GM19240 (cell line): Measurements from ENCODE around the gene NFATC1.

Experiments
- DNase-seq: peaks from one replicate; pipeline ENCODE4 v3.0.0; 2011; ENCODE audit warnings: low spot score; ENCODE audit not compliant: insufficient read length

Gene NFATC1

DNA sequence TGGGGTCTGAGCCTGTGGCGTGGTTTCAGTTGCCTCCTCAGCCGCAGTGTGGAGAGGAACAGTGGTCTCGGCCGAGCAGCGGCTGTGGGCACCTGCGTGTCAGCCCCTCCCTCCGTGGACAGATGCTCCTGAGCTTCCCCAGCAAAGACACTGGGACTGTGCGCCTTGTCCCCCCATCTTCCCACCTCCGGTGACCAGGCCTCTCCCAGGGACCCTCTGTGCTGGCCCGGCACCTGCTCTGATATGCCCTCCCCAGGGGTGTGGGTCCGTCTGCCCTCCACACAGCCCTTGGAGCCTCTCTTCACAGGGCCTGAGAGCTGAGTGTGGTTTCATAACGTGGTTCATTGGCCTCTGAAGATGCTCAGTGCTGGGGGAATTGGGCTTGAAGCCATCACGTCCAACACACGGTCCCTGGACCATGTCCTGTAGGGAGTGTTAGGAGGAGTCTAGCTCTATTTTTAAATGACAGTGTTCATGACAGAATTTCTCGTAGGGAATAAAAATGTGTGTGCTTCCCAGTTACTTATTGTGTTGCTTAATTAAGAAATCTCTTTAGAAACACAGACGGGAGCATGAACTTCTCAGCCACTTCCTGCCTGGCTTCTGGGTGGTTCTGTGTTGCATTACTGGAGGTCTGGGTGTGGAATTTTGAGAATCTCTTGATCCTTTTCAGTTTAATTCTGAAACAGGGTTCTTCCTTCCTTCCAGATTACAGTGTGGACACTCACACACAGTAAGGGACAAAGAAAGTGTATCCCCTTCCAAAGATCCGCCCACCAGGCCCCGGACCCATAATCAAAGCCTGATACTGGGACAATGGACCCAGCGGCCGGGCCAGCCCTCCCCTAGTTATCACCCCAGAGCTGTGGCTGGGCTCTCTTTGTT, 110.7 kb downstream of the NFATC1 start:
- DNase-seq: no peak

DNA sequence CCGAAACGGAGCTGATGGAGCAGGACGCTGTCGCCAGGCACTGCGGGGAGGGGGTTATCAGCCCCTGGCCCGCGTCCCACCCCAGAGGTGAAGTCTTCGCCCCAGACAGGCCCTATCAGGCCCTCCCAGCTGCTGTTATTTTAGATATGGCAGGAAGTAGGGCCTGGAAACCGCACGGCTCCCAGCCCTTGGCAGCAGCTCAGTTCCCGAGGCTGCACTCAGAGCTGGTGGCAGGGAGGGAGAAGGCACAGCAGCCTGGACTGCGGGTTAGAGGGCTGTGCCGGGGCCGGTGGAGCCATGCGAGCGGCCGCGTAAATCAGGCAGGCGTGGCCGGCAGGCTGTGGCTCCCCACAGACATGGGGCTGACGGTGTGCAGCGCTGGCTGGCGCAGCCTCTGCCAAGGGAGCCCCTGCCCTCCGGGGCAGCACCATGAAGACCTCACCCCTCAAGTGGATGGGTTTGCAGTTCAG, 111.4 kb downstream of the NFATC1 start:
- DNase-seq: no peak

DNA sequence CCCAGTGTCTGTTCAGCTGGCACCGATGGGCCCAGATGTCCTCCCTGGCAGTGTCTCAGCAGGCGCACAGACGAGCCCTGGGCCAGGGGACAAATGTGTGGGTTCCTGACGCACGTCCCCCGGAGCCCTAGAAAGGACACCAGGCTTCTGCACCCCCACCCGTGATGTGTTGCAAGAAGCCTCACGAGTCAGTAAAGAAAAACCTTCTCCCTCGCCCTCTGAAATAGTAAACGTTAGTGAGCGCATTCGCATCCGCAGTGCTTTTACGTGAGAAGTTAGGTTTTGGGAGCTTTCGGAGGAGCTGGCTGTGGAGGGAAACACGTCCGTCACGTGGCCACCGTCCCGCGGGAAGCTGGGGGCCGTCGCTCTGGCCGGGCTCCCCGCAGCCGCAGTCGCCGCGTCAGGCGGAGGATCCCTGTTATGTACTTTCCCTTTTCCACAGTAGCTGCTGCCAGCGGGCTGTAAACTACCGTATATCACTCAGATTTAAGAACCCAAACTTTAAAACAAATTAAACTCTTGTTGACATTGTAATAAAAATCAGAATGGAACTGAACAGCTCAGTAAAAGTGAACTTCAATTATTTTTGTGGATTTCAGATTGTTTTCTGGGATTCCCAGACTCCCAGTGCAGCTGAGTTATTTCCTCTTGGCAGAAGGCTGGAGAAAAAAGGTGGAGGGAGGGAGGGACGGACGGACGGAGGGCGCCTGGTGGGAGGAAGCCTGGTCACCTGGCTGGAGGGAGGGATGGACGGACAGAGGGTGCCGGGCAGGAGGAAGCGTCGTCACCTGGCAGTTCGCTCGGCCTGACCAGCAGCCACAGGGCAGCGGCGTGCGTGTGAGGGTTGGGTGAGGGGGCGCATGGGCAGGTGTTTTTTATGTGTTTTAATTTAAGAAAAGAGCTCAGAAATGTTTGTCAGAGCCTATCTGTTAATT, 112.1 kb downstream of the NFATC1 start:
- no peak for DNase-seq

DNA sequence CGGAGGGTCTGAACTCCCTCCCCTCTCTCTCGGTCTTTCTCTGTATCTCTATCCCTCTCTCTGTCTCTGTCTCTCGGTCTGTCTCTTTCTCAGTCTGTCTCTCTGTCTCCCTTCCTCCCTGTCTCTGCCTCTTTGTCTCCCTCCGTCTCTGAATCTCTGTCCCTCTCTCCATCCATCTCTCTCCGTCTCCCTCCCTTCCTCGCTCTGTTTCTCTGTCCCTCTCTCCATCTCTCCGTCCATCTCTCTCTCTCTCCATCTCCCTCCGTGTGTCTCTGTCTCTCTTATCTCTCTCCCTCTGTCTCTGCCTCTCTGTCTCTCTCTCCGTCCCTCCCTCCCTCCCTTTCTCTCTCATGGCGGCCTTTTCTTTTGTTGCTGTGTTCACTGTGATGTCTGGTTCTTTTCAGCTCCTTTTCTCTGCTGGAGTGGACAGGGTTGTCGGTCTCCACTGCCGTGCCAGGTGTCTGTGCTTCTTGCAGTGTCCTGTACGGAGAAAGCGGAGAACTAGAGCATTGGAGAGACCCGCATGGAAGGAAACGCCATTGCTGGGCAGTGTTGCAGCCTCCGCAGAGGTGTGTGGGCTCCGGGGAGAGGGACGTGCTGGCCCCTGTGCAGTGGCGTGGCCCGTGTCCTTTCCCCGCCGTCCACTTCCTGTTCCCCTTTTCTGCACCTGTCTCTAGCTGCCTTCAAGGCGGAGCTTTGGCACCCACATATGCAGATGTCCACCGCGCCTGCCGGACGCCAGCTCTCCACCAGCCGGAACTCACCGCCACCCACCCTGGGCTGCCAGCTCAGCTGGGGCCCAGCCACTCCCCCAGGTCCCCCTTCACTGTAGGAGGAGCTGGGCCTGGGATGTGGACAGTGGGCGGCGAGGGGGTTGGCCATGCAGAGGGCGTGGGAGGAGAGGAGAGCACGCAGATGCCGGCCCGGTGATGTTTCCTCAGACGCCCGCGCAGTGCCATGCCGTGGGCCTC, 113.1 kb downstream of the NFATC1 start:
- no peak for DNase-seq

DNA sequence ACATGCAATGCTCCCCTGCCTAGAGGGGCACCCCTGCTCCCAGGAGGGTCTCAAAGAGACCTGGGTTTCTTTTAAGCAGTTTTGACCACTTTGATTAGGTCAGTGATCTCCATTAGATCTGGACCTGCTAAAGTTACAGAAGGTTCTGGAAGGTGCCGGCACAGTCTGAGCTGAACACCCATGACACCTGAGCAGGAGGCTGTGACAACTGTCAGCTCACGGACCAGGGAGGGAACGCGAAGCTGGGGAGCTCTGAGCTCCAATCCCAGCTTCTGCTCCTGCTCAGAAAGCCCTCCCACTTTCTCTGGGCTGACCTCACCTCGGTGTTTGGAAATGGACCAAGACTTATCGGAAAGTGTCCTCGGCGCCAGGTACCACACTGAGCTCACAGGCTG, 113.8 kb downstream of the NFATC1 start:
- DNase-seq: no peak

DNA sequence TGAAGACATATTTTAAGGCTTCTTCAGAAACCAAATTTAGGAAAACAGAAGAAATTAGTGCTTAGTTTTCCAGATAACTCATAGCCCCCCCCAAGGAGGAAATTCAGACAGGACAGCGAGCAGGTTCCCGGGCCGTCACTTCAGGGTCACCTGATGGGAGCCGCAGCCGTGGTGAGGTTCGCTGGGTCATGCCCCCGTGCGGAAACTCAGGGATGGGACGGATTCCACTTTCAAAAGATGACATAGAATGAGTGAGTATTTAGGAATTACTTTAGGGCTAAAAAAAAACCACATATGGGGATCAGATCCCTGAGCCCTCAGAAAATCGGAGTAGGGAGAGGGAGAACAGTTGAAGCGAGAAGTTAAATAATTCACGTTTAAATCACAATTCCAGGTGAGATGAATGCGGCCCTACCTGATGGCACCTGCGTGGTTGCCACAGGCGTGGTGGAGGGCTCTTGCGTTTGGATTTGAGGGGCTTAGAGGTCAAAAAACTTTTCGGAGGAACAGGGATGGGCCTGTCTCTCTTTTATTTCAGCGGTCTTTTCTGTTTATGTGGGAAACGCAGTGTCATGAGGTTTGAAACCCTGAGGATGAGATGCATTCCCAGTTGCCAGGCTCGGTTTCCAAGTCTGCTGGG, 114.4 kb downstream of the NFATC1 start:
- DNase-seq: no peak

DNA sequence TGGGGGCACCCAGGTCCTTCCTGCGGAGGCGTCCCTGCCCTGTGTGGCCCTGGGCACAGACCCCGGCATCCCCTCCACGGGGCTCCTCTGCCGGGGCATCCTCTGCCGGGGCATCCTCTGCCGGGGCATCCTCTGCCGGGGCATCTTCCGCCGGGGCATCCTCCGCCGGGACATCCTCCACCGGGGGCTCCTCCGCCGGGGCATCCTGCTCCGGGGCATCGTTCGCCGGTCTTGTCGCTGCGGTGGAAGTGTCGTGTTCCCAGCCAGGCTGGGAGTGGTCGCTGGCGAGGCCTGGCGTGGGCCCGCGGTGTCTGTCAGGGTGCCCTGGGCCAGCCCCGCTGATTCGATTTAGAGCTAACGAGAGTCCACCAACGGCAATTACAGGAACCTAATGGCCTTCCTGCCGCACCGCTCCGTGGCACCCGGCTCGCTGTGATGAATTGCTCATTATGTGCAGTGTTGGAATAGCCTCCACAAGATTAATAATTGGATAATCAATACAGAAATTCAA, 115.1 kb downstream of the NFATC1 start:
- no peak for DNase-seq

DNA sequence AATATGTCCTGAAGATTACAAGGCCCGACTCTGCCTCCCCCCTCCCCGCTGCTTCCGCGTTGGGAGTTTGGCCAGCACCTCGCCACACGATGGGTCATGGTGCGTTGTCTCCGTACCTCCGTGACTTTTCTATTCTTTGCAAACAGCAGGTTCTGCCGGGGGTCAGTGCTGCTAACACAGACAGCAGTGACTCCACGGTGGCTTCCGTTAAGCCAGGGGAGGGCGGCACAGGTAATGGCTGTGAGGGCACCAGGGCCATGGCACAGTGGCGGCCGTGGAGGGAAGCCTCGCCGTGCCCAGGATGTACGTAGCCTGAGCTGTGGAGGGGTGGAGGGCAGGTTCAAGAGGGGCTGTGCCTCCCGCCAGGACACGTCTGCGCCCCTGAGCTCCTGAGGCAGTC, 115.5 kb downstream of the NFATC1 start:
- no peak for DNase-seq

DNA sequence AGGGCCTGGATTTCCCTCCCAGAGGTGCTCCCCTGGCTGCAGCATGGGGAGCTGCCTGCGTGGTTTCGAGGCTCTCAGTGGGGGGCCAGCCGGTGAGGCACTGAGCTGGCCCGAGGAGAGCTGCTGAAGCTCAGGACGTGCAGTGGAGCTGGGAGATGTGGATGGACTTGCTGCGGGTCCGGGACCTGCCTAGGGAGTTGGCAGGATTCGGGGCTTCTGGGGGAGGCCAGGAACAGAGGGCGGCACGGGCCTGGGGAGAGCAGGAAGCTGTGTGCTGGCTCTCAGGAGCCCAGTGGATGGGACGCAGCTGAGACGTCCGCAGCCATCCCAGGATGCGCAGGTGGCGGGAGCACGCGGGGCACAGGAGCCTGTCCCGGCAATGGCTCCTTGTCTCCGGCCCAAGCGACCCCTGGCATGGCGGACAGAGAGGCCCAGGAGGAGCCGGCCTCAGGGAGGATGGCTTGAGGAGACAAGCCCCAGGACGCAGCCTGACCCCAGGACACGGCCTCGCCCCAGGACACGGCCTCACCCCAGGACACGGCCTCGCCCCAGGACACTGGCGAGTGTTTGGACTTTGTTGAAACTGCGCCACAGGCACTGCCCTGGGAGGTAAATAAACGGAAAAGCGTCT, 116.1 kb downstream of the NFATC1 start:
- no peak for DNase-seq

DNA sequence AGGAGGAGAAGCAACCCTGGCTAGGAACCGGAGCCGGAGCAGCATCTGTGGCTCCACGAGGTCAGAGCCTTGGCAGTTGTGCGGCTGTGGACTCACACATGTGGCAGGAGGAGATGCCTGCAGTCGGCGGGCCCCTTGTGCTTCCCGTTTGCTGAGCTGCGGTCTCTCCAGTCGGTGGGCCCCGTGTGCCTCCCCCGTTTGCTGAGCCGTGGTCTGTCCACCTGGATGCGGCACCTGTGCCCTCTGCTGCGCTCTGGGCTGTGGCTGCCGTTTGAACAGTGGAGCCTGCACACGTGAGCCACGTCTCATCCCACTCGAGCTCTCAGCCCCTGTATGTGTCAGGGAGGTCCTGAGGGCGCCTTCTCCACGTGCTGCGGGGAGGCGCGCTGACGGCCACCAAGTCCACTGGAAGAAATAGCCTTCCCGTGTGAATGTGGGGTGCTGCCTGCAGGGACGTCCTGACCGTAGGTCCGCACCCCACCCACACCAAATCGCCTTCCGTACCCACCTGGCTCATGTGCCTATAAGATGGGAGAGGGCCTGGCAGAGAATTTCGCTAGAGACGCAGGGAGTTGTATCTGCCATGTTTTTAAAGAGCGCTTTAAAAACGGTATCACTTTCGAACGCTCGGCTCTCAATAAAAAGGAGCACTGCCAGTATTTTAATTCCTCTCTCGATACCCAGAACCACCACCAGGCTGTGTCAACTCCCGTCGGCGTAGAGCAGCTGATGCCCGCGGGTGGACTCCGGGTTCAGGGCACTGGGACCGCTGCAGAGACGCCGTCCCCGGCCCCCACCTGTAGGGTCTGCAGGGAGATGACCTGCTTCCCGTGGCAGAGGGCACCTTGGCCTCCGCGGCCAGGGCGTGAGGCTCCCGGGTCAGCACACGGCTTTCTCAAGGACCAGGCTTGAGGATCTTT, 117.0 kb downstream of the NFATC1 start:
- no peak for DNase-seq

DNA sequence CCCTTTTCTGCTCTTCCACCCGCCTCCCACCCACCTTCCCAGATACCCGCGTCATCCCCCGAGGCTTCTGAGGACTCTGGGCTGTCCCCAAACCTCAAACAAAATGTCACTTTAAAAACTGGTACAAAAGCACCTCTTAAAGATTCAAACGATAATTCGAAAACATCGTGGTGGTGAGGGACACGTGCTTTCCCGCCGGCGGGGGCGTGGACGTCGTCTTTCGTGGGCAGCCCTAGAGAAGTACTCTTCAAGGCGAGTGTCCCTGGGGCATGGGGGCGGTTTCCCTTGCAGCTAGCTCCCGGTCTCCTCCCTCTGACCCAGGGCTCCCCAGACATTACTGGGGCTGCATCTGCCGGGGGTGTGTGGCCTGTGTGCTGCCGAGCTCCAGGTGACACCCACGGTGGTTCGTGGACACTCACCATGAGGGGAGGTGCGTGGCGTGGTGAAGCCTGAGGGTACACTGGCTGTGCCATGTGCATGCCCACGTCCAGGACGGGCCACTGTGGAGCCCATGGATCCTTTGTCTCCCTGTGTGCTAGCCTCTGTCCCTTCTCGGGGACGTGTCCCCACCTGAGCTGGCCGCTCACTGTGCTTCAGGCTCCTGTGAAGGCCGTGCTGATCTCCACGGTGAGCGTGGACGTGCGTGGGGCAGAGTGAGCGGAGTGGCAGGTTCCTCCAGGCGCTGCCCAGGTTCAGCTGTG, 117.8 kb downstream of the NFATC1 start:
- no peak for DNase-seq

DNA sequence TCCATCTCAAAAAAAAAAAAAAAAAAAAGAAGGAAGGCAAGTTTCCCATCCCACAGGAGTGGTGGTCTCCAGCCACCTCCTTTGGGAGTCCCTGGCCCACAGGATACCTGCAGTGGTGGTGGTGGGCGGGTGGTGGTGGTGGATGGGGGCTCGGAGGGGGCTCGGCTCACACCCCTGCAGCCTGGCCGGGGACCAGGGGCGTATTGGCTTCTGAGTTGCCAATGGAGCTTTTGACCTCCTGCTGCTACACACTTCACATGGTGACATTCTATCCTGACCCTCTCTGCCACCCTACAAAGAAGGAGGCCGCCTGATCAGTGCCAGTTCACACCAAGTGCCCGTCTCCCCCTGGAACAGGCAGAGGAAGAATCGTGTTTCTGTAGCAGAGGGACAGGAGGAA, 119.6 kb downstream of the NFATC1 start:
- DNase-seq: no peak

DNA sequence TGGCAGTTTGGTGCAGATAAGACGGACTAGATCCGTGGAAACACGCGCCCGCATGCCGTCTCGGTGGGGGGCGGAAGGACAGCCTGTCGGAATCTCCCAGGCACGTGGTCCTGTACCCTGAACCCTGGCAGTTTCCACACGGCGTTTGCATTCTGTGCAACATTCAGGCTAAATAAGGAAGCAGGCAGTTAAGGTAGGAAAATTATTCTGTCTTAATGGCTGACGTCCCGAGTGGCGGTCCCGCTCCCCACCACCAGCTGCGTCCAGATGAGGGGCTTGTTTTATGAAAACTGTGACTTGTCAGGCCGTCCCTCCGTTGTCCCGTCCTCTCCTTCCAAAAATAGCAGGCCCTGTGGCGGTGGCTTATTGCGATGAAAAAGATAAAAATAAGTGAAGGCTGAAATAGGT, 120.2 kb downstream of the NFATC1 start:
- no peak for DNase-seq

DNA sequence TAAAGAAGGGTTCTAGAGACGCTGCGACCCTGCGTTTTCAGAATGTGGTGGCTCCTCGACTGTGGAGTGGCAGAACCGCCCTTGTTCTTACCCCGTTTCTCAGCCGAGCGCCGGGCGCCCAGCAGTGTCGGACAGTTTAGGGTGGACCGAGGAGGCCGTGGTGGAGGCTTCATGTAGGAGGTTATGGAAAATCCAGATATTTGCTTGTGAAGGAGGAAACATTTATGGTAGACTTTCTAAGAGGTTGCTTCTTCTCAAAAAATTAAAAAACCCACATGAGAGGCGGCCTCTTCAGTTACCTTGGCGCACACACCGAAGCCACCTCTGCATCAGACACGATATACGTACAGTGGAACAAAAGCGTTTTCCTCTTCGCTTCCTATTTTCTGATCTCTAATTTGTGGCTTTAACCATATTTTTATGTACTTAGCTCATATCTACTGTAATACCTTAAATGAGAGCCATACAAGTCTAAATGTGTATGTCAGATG, 120.8 kb downstream of the NFATC1 start:
- DNase-seq: no peak

DNA sequence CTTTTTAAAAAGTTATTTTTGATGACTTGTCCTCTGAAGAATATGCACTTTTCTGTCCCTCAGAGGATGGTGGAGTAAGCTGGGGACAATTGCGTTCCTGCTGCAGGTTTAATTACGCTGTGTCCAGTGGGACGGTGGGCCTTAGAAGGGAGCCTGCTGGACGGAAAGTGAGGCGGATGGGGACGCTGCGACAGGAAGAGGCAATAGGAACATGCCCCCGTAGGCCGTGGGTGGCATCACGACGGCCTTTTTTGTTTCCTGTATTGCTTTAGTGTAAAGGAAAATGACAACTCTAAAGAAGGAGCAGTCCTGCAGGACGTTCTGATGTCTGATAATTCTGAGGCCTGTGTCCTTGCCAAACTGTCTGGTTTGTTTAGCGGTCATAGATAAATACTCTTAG, 121.6 kb downstream of the NFATC1 start:
- no peak for DNase-seq

DNA sequence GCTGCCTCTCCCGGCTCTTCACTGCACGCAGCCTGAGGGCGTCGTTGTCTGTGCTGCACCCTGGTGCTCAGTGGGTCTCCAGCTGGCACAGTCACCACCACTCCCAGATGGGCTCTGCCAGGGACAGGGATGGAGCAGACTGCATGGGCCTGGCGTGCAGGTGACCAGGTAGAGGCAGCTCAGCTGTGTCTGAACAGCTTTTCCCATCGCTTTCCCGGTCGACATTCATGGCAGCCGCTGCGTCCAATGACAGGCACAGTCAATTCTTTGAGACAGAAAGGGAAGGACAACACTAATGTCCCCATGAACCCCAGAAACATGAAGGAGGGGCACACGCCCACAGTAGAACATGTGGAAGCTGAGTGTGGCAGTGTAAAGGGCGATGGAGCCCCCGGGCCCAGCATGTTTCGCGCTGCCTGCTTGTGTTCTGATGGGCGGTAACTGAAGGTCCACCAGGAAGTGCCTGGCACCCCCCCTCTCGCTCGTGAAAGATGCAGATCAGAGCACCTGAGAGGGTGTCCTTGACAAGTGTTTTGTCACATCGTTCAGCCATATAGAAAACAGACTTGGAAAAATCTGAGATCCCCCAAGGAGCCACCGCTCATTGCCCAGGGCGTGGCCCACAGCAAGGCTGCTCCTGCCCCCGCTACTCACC, 122.4 kb downstream of the NFATC1 start:
- DNase-seq: no peak

DNA sequence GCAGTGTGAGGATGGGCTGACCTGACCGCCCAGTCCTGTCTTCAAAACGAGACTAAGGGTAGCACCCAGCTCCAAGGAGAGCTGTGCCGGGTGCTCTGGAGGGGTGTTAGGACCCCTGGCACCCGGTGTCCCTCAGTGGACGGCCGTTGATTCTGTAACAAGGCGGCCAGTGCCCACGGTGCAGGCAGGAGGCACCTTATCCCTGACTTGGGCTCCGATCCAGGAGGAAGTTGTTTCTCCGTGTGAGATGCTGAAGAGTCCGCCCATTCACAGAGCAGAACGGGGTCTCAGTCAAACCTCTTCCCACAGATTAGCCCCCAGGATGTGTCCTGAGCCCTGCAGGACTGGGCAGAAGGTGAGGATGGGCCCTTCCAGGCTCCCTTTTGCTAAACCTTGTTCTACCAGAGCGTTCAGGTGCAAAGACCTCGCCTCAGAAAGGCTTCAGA, 123.0 kb downstream of the NFATC1 start:
- DNase-seq: no peak
